IMR-90 (cell line): ENCODE data around the gene ALDOB. TPM values are rescaled to one million over a fixed set of nuclear protein-coding genes. Genes with fewer than 3 reads are reported as not detected.

Experiments
- ATAC-seq: fragments of 200-7000 bp; cut with Tn5 transposase; 2 replicates; pipeline ENCODE4 v1.9.1; 2020; ENCODE audit warnings: low read depth, mild to moderate bottlenecking, moderate library complexity
- BruUV-seq: library from RNA; stranded (reverse); fragments of 400-500 nt; replicated peaks from 2 replicates; lab custom pipeline; 2021; lab: Mats Ljungman, UMichigan
- CTCF ChIA-PET: fragments of 300-600 bp; formaldehyde crosslinking; extraction: SDS; loops from one replicate; lab custom pipeline; 2021; ENCODE audit warnings: antibody characterized with exemption; lab: Yijun Ruan, JAX
- POLR2A ChIA-PET: fragments of 300-600 bp; sonication (Branson Sonifier 250); formaldehyde crosslinking; loops from one replicate; lab custom pipeline; 2022; ENCODE audit warnings: antibody characterized with exemption; ENCODE audit not compliant: unreplicated experiment; lab: Charles Lee
- DNase-seq: peaks from one replicate; pipeline ENCODE4 v3.0.0; 2013
- H2AFZ ChIP-seq: replicated peaks from 2 replicates; pipeline ENCODE3; 2013; ENCODE audit warnings: low read length, mild to moderate bottlenecking; ENCODE audit not compliant: poor library complexity
- H2AK5ac ChIP-seq: 2 replicates; pipeline ENCODE4 v1.6.1; 2013; ENCODE audit warnings: low read depth, low read length, inconsistent platforms
- H2AK9ac ChIP-seq: replicated peaks from 2 replicates; pipeline ENCODE3; 2013; ENCODE audit warnings: mild to moderate bottlenecking, low read depth, low read length, moderate library complexity; ENCODE audit not compliant: poor library complexity
- H2BK120ac ChIP-seq: 2 replicates; pipeline ENCODE4 v1.6.1; 2013; ENCODE audit warnings: low read depth, low read length, inconsistent platforms
- H2BK15ac ChIP-seq: 3 replicates; pipeline ENCODE4 v1.6.1; 2013; ENCODE audit warnings: low read depth, low read length, inconsistent platforms
- H2BK20ac ChIP-seq: 2 replicates; pipeline ENCODE4 v1.6.1; 2013; ENCODE audit warnings: low read depth, mild to moderate bottlenecking, inconsistent platforms, low read length, moderate library complexity
- H2BK5ac ChIP-seq: 2 replicates; pipeline ENCODE4 v1.6.1; 2013; ENCODE audit warnings: mild to moderate bottlenecking, low read depth, low read length, inconsistent platforms; ENCODE audit not compliant: poor library complexity, severe bottlenecking
- H3K14ac ChIP-seq: replicated peaks from 2 replicates; pipeline ENCODE4 v1.6.1; 2013; ENCODE audit warnings: low read depth, low read length, inconsistent platforms
- H3K18ac ChIP-seq: 2 replicates; pipeline ENCODE4 v1.6.1; 2013; ENCODE audit warnings: low read depth, low read length, control low read depth
- H3K23ac ChIP-seq: 2 replicates; pipeline ENCODE4 v1.6.1; 2013; ENCODE audit warnings: low read depth, low read length, inconsistent platforms
- H3K27ac ChIP-seq: 2 replicates; pipeline ENCODE4 v1.5.1; 2013; ENCODE audit warnings: mild to moderate bottlenecking, control low read depth, low read length; ENCODE audit not compliant: insufficient read depth
- H3K27me3 ChIP-seq: 2 replicates; pipeline ENCODE4 v1.6.1; 2013; ENCODE audit warnings: low read length; ENCODE audit not compliant: control insufficient read depth, insufficient read depth
- H3K36me3 ChIP-seq: 2 replicates; pipeline ENCODE4 v1.6.1; 2013; ENCODE audit warnings: low read length, mixed read lengths; ENCODE audit not compliant: control insufficient read depth, insufficient read depth
- H3K4ac ChIP-seq: 2 replicates; pipeline ENCODE4 v1.6.1; 2013; ENCODE audit warnings: low read depth, low read length, inconsistent platforms
- H3K4me1 ChIP-seq: 2 replicates; pipeline ENCODE4 v1.6.1; 2013; ENCODE audit warnings: low read length, mixed read lengths; ENCODE audit not compliant: control insufficient read depth, insufficient read depth
- H3K4me2 ChIP-seq: 2 replicates; pipeline ENCODE4 v1.6.1; 2013; ENCODE audit warnings: low read depth, mild to moderate bottlenecking, control low read depth, low read length, moderate library complexity
- H3K4me3 ChIP-seq: 2 replicates; pipeline ENCODE4 v1.5.1; 2013; ENCODE audit warnings: low read depth, mild to moderate bottlenecking, control low read depth, low read length, moderate library complexity; ENCODE audit not compliant: insufficient read depth
- H3K56ac ChIP-seq: 2 replicates; pipeline ENCODE4 v1.6.1; 2013; ENCODE audit warnings: low read length, inconsistent platforms; ENCODE audit not compliant: insufficient read depth; ENCODE audit errors: extremely low read depth
- H3K79me1 ChIP-seq, 2 experiments: 2 replicates each; pipeline ENCODE4 v1.6.1; 2013; ENCODE audit warnings: low read length in 2 of 2, inconsistent platforms in 1 of 2, low read depth in 1 of 2
- H3K9ac ChIP-seq: 2 replicates; pipeline ENCODE4 v1.6.1; 2013; ENCODE audit warnings: low read depth, low read length, control low read depth
- H3K9me1 ChIP-seq: 2 replicates; pipeline ENCODE4 v1.6.1; 2013; ENCODE audit warnings: low read length, inconsistent platforms; ENCODE audit not compliant: insufficient read depth
- H3K9me3 ChIP-seq: 2 replicates; pipeline ENCODE4 v1.6.1; 2013; ENCODE audit warnings: low read length; ENCODE audit not compliant: control insufficient read depth, insufficient read depth
- H4K20me1 ChIP-seq: 2 replicates; pipeline ENCODE4 v1.6.1; 2013; ENCODE audit warnings: low read length, inconsistent platforms; ENCODE audit not compliant: insufficient read depth
- H4K5ac ChIP-seq: 2 replicates; pipeline ENCODE4 v1.6.1; 2013; ENCODE audit warnings: mild to moderate bottlenecking, low read depth, low read length, control low read depth
- H4K8ac ChIP-seq, 2 experiments: 2 replicates each; pipeline ENCODE4 v1.6.1; 2013; ENCODE audit warnings: low read depth in 2 of 2, low read length in 2 of 2, control low read depth in 1 of 2, inconsistent platforms in 1 of 2
- H4K91ac ChIP-seq: 2 replicates; pipeline ENCODE4 v1.6.1; 2013; ENCODE audit warnings: low read depth, low read length, inconsistent platforms; ENCODE audit not compliant: insufficient read depth
- BHLHE40 ChIP-seq: fragments of 150-350 bp; IDR thresholded peaks from 2 replicates; pipeline ENCODE4 v1.6.1; 2016; ENCODE audit warnings: mild to moderate bottlenecking, low read depth, low read length
- CHD1 ChIP-seq: IDR thresholded peaks from 2 replicates; pipeline ENCODE4 v1.6.1; 2012; ENCODE audit warnings: low read depth, low read length, improper control_type of control experiment
- MAFK ChIP-seq: IDR thresholded peaks from 2 replicates; pipeline ENCODE4 v1.6.1; 2012; ENCODE audit warnings: low read depth, low read length, improper control_type of control experiment
- MXI1 ChIP-seq: IDR thresholded peaks from 2 replicates; pipeline ENCODE4 v1.6.1; 2012; ENCODE audit warnings: low read depth, mild to moderate bottlenecking, low read length, moderate library complexity, borderline replicate concordance
- RCOR1 ChIP-seq: IDR thresholded peaks from 2 replicates; pipeline ENCODE4 v1.6.1; 2012; ENCODE audit warnings: mild to moderate bottlenecking, low read length, improper control_type of control experiment; ENCODE audit not compliant: insufficient replicate concordance
- RFX5 ChIP-seq: IDR thresholded peaks from 2 replicates; pipeline ENCODE4 v1.8.0; 2012; ENCODE audit warnings: low read depth, mild to moderate bottlenecking, low read length, moderate library complexity
- WGBS, 2 experiments: methylation state at CpG; one replicate each; pipeline versions ENCODE4 v1.1.5 to v1.1.7; 2013; ENCODE audit warnings: missing lambda C conversion rate in 2 of 2; ENCODE audit not compliant: insufficient read length in 1 of 2; ENCODE audit errors: extremely low coverage in 2 of 2; 5-methylcytosine and 5-hydroxymethylcytosine counted together
- dilution Hi-C: fragments of 300-500 bp; cut with HindIII; formaldehyde crosslinking; loops from one replicate; pipeline ENCODE4 v1.14.3; 2018; ENCODE audit warnings: low sequenced_read_pairs; ENCODE audit not compliant: unreplicated experiment
- in situ Hi-C: fragments of 300-500 bp; cut with MboI; formaldehyde crosslinking; loops from 3 replicates; pipeline ENCODE4 v1.14.3; 2019; ENCODE audit warnings: low sequenced_read_pairs, inconsistent platforms, mixed read lengths
- intact Hi-C: fragments of 100-400 bp; cut with micrococcal nuclease; formaldehyde crosslinking; loops from 2 replicates; pipeline ENCODE4 v1.10.0; 2022
- polyA plus RNA-seq, 3 experiments: library from polyadenylated mRNA; depleted of rRNA; stranded (reverse); fragments of >200 nt; gene quantifications; 2 replicates each; pipeline ENCODE4 v1.2.3, GENCODE V29; 2012; ENCODE audit warnings: low replicate concordance in 1 of 3
- total RNA-seq: library from RNA; depleted of rRNA; stranded (reverse); fragments of >200 nt; gene quantifications from 2 replicates; pipeline ENCODE4 v1.2.3, GENCODE V29; 2012

ALDOB gene
- total and polyA plus RNA-seq, 2 of the 4 experiments (the other 2 are of a cell fraction), result not detected

DNA sequence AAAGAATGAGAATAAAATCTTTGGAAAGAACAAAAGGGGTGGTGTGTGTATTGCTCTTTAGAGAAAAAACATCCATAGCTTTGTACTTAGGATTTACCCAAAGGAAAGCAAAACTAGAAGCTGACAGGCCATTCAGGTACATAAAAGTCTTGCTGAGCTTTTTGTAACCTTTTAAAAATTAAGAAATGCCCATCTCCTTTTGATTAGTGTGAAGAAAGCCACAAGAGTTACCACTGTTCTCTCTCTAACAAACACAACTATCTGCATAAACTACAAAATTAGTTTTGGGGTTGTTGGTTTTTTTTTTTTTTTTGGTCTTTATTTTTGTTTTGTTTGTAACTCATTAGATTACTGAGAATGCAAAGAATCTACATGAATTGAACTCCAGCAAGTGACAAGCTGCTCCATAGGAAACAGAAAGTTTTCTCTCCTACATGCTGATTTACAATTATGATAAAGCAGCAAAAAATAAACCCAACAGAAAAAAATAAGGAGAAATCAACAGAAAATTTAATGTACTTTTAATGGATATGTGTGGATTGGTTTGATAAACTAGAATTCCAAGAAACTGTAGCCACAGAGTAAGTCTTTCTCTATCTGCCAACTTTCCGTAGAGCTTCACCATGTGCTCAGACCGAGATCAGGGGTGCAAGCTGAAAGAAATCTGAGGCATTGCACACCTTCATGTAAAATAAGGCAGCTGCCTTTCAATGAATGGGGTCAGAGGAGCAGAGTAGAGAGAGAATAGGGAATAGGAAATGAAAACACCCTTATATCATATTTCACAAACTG is 63.1 kb downstream of the ALDOB start:
- CTCF ChIA-PET, result no interaction called here
- no TSS peak for BruUV-seq
- 0 out of 2 replicates have a peak, but pooled peaks cover 2% of the 10 kb centered on the region for H3K4me1 ChIP-seq
- POLR2A ChIA-PET, result no interaction called here
- H3K9me3 ChIP-seq, result no peaks in the 10 kb centered on the region
- H3K9me1 ChIP-seq, result no peaks in the 10 kb centered on the region
- no peak overlapping the region for H2BK5ac ChIP-seq
- H3K27me3 ChIP-seq, result no peaks in the 10 kb centered on the region
- no peaks in the 10 kb centered on the region for H4K20me1 ChIP-seq
- no peak overlapping the region for H3K18ac ChIP-seq
- no peak overlapping the region for H3K27ac ChIP-seq
- no peak for TF ChIP-seq RFX5
- no peak for TF ChIP-seq CHD1
- no peak for TF ChIP-seq BHLHE40
- TF ChIP-seq MAFK, result no peak
- TF ChIP-seq MXI1, result no peak
- no peak for TF ChIP-seq RCOR1
- no peak overlapping the region for H2AK5ac ChIP-seq
- H3K36me3 ChIP-seq, result no peaks in the 10 kb centered on the region
- ATAC-seq, result no peak
- H4K91ac ChIP-seq, result no peak overlapping the region
- H3K4me3 ChIP-seq, result no peak overlapping the region
- no peak overlapping the region for H2AFZ ChIP-seq
- H3K79me1 ChIP-seq, result no peaks in the 10 kb centered on the region
- H3K56ac ChIP-seq, result no peak overlapping the region
- H2AK9ac ChIP-seq, result no peak overlapping the region
- dilution Hi-C loops, result no loop called here
- H2BK120ac ChIP-seq, result no peak overlapping the region
- no peak overlapping the region for H3K23ac ChIP-seq
- intact Hi-C loops, result no loop called here
- no peak for DNase-seq
- no peak overlapping the region for H3K4ac ChIP-seq
- H2BK20ac ChIP-seq, result no peak overlapping the region
- in situ Hi-C loops, result no loop called here
- H3K9ac ChIP-seq, result no peak overlapping the region
- WGBS, 2 experiments, result no CpG with 5 or more reads among the region's 2 CpGs
- H3K14ac ChIP-seq, result no peak overlapping the region
- no peak overlapping the region for H2BK15ac ChIP-seq
- no peak overlapping the region for H4K8ac ChIP-seq
- no peak overlapping the region for H3K4me2 ChIP-seq
- H4K5ac ChIP-seq, result no peak overlapping the region
